Measurements from ENCODE around the gene DRAXIN.

DRAXIN gene

GRCh38 chr1:11676386-11677103 is 15.0 kb upstream of the DRAXIN start:
- TF ChIP-seq RAD21 (IDR thresholded peaks at IDR 0.05; ENCODE audit: low read depth), result peak; percentile 30
- no peak for TF ChIP-seq TEAD4 (IDR thresholded peaks at IDR 0.05)

- TF ChIP-seq CREB1 (IDR thresholded peaks at IDR 0.05; ENCODE audit: low read depth), result no peak
- TF ChIP-seq YY1 (IDR thresholded peaks at IDR 0.05; ENCODE audit: low read depth), result no peak
- no peak for TF ChIP-seq FOXM1 (IDR thresholded peaks at IDR 0.05; ENCODE audit: borderline replicate concordance, low read depth)
- TF ChIP-seq USF1 (IDR thresholded peaks at IDR 0.05), result no peak
- TF ChIP-seq ZBTB7A (IDR thresholded peaks at IDR 0.05; ENCODE audit: low read depth), result no peak
- no peak for TF ChIP-seq TCF12 (IDR thresholded peaks at IDR 0.05; ENCODE audit: low read depth)
- TF ChIP-seq CEBPB (IDR thresholded peaks at IDR 0.05), result no peak
- no peak for TF ChIP-seq REST (IDR thresholded peaks at IDR 0.05; ENCODE audit: low read depth)
- TF ChIP-seq TAF1 (IDR thresholded peaks at IDR 0.05; ENCODE audit: low read depth), result no peak
- TF ChIP-seq EP300 (IDR thresholded peaks at IDR 0.05; ENCODE audit: borderline replicate concordance), result no peak
- no peak for TF ChIP-seq TEAD4 (IDR thresholded peaks at IDR 0.05)
- TF ChIP-seq, protein P1, sequence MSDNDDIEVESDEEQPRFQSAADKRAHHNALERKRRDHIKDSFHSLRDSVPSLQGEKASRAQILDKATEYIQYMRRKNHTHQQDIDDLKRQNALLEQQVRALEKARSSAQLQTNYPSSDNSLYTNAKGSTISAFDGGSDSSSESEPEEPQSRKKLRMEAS (IDR thresholded peaks at IDR 0.05), result no peak
- TF ChIP-seq NFIC (IDR thresholded peaks at IDR 0.05), result no peak
- no peak for TF ChIP-seq EGR1 (IDR thresholded peaks at IDR 0.05)
- no peak for TF ChIP-seq RAD21 (IDR thresholded peaks at IDR 0.05; ENCODE audit: low read depth)
Observed at GRCh38 chr1:11678442-11678841, 13.1 kb upstream of the DRAXIN start.

- no peak for TF ChIP-seq CREB1 (IDR thresholded peaks at IDR 0.05; ENCODE audit: low read depth)
- no peak for TF ChIP-seq TEAD4 (IDR thresholded peaks at IDR 0.05)
- TF ChIP-seq USF1 (IDR thresholded peaks at IDR 0.05), result 0 out of 2 replicates have a peak, but pooled peaks have one; percentile 5
- TF ChIP-seq TAF1 (IDR thresholded peaks at IDR 0.05; ENCODE audit: low read depth), result 0 out of 2 replicates have a peak, but pooled peaks have one; percentile 20
Observed at GRCh38 chr1:11680270-11681070, 11.0 kb upstream of the DRAXIN start.

GRCh38 chr1:11681071-11681771 is 10.3 kb upstream of the DRAXIN start, which contains the start of gene MAD2L2:
Gene MAD2L2 (minus strand): TSS chr1:11681148. CDS start chr1:11680601, 547 bp downstream.
- TF ChIP-seq CEBPB (IDR thresholded peaks at IDR 0.05), result no peak
- TF ChIP-seq, protein P1 (IDR thresholded peaks at IDR 0.05), result peak; percentile 30; the same call in 1 of the 2 replicates
- TF ChIP-seq EGR1 (IDR thresholded peaks at IDR 0.05), result peak; percentile 73
- peak; percentile 83 for TF ChIP-seq CREB1 (IDR thresholded peaks at IDR 0.05; ENCODE audit: low read depth)
- no peak for TF ChIP-seq USF1 (IDR thresholded peaks at IDR 0.05)

GRCh38 chr1:11682287-11682771 is 9.2 kb upstream of the DRAXIN start:
- TF ChIP-seq TCF12 (IDR thresholded peaks at IDR 0.05; ENCODE audit: low read depth) (no peak), TEAD4 (IDR thresholded peaks at IDR 0.05) (no peak), YY1 (IDR thresholded peaks at IDR 0.05; ENCODE audit: low read depth) (no peak)

DNA sequence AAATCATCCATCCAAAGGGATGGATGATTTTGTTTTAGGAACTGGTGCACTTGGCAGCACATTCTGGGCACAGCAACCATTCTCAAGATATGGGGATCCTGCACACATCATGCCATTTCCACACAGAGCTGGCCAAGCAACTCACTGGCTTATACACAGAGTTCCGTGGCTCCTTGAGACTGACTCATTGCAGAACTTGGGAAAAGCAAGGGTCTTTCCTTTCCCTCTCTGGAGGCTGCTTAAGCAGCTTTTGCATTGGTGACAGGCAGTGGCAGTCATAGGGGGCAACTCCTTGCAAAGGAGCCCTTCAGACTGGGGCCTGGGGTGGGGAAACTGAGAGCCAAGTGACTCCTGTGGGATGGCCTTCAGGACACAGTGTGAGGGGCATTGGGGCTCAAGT is 8.7 kb upstream of the DRAXIN start:
- TF ChIP-seq CEBPB (IDR thresholded peaks at IDR 0.05), result no peak
- TF ChIP-seq TAF1 (IDR thresholded peaks at IDR 0.05; ENCODE audit: low read depth), result no peak
- TF ChIP-seq NFIC (IDR thresholded peaks at IDR 0.05), result no peak
- TF ChIP-seq TEAD4 (IDR thresholded peaks at IDR 0.05), result no peak
- TF ChIP-seq TCF12 (IDR thresholded peaks at IDR 0.05; ENCODE audit: low read depth), result no peak
- TF ChIP-seq USF1 (IDR thresholded peaks at IDR 0.05), result no peak
- TF ChIP-seq EP300 (IDR thresholded peaks at IDR 0.05; ENCODE audit: borderline replicate concordance), result no peak
- TF ChIP-seq ZBTB7A (IDR thresholded peaks at IDR 0.05; ENCODE audit: low read depth), result no peak
- TF ChIP-seq FOXM1 (IDR thresholded peaks at IDR 0.05; ENCODE audit: borderline replicate concordance, low read depth), result no peak
- no peak for TF ChIP-seq RAD21 (IDR thresholded peaks at IDR 0.05; ENCODE audit: low read depth)
- no peak for TF ChIP-seq CREB1 (IDR thresholded peaks at IDR 0.05; ENCODE audit: low read depth)
- TF ChIP-seq, protein P1 (IDR thresholded peaks at IDR 0.05), result no peak
- no peak for TF ChIP-seq REST (IDR thresholded peaks at IDR 0.05; ENCODE audit: low read depth)
- no peak for TF ChIP-seq YY1 (IDR thresholded peaks at IDR 0.05; ENCODE audit: low read depth)
- no peak for TF ChIP-seq EGR1 (IDR thresholded peaks at IDR 0.05)

All from Ishikawa (cell line).